GM10248 (cell line): ENCODE measurements around the gene UNC45B.
"Not testable (repeated sequence)": the region's sequence is repeated elsewhere in the genome, so short reads cannot be mapped to it uniquely, and the experiment has no call there.

Experiments
- CTCF ChIA-PET: fragments of 300-600 bp; sonication (Branson Sonifier 250); formaldehyde crosslinking; extraction: SDS; loops from one replicate; lab custom pipeline; 2021; ENCODE audit warnings: antibody characterized with exemption; lab: Yijun Ruan, JAX
- POLR2A ChIA-PET: fragments of 350-650 bp; sonication (Branson Sonifier 250); formaldehyde crosslinking; extraction: SDS; loops from one replicate; lab custom pipeline; 2020; ENCODE audit warnings: antibody characterized with exemption; lab: Yijun Ruan, JAX
- DNase-seq: peaks from one replicate; pipeline ENCODE4 v3.0.0; 2012; ENCODE audit errors: extremely low spot score
- CTCF ChIP-seq: IDR thresholded peaks from 2 replicates; pipeline ENCODE4 v1.5.1; 2012; ENCODE audit warnings: mild to moderate bottlenecking, low read depth; ENCODE audit errors: extremely low read depth, missing control alignments, control extremely low read depth

UNC45B gene

GRCh38 chr17:35174835-35175334, 27.3 kb downstream of the UNC45B start:
- TF ChIP-seq CTCF = no peak
- CTCF ChIA-PET = interaction anchor here (1.2 to 1.4 kb wide), 2 partner anchors 9 to 359 kb away, joined by 4 read pairs; no protein-coding TSS in a partner anchor
- POLR2A ChIA-PET = no interaction called here
- DNase-seq = no peak

GRCh38 chr17:35175638-35176415, 28.2 kb downstream of the UNC45B start:
- POLR2A ChIA-PET = no interaction called here
- DNase-seq = no peak
- TF ChIP-seq CTCF = no peak
- CTCF ChIA-PET = interaction anchor here (1.2 kb wide), 1 partner anchor 8 kb away, joined by 4 read pairs; no protein-coding TSS in a partner anchor

GRCh38 chr17:35176897-35177296, 29.3 kb downstream of the UNC45B start:
- POLR2A ChIA-PET = no interaction called here
- DNase-seq = no peak
- CTCF ChIA-PET = no interaction called here
- TF ChIP-seq CTCF = no peak

- POLR2A ChIA-PET, DNase-seq: not testable (repeated sequence)
- CTCF ChIA-PET = interaction anchor here (1.3 kb wide), 1 partner anchor 355 kb away, joined by 3 read pairs; no protein-coding TSS in a partner anchor
These were observed 31.8 kb downstream of the UNC45B start for GRCh38 chr17:35179379-35179778.

- ChIA-PET POLR2A (no interaction called here), CTCF (interaction anchor here (0.8 to 1.5 kb wide), 4 partner anchors 8 to 130 kb away, joined by 3 to 4 read pairs (median 4); no protein-coding TSS in a partner anchor)
- TF ChIP-seq CTCF = no peak
- DNase-seq = no peak
These were observed 35.7 kb downstream of the UNC45B start for GRCh38 chr17:35183332-35183731.

GRCh38 chr17:35184274-35184673, 36.7 kb downstream of the UNC45B start:
- CTCF ChIA-PET = interaction anchor here (0.8 to 1.5 kb wide), 3 partner anchors 9 to 129 kb away, joined by 3 to 4 read pairs (median 4); no protein-coding TSS in a partner anchor
- no peak for DNase-seq
- no peak for TF ChIP-seq CTCF
- POLR2A ChIA-PET = no interaction called here

GRCh38 chr17:35185849-35186248, 38.2 kb downstream of the UNC45B start:
- CTCF ChIA-PET = interaction anchor here (0.9 kb wide), 1 partner anchor 37 kb away, joined by 3 read pairs; no protein-coding TSS in a partner anchor

More at GRCh38 chr17:35185849-35186248, 38.2 kb downstream of the UNC45B start:
- DNase-seq = peak; percentile 51
- TF ChIP-seq CTCF = no peak
- POLR2A ChIA-PET = no interaction called here
